Progenitor cell of endocrine pancreas (in vitro differentiated cells): ENCODE measurements around the gene OSER1. TPM values are rescaled to one million over a fixed set of nuclear protein-coding genes. Genes with fewer than 3 reads are reported as not detected.
A peak's percentile ranks its signal among the peaks of the same experiment; 100 is the strongest.
"Not testable (repeated sequence)": the region's sequence is repeated elsewhere in the genome, so short reads cannot be mapped to it uniquely, and the experiment has no call there.

Source experiments
- DNase-seq: peaks from one replicate; pipeline ENCODE4 v3.0.0; 2021; ENCODE audit warnings: low spot score; ENCODE audit not compliant: unreplicated experiment
- H3K27ac Mint-ChIP-seq: 2 replicates; pipeline ENCODE4 v1.8.0; 2021; ENCODE audit warnings: mild to moderate bottlenecking, moderate library complexity, mixed read lengths
- H3K27me3 Mint-ChIP-seq: 2 replicates; pipeline ENCODE4 v1.8.0; 2021; ENCODE audit warnings: mixed read lengths
- H3K36me3 Mint-ChIP-seq: 2 replicates; pipeline ENCODE4 v1.8.0; 2022; ENCODE audit warnings: mixed read lengths; ENCODE audit not compliant: insufficient read depth
- H3K4me1 Mint-ChIP-seq: 2 replicates; pipeline ENCODE4 v1.8.0; 2021; ENCODE audit warnings: low read depth, mixed read lengths
- H3K4me3 Mint-ChIP-seq: 2 replicates; pipeline ENCODE4 v1.8.0; 2021; ENCODE audit warnings: low read depth, mild to moderate bottlenecking, moderate library complexity, mixed read lengths
- H3K9me3 Mint-ChIP-seq: 2 replicates; pipeline ENCODE4 v1.8.0; 2021; ENCODE audit warnings: low read depth, mixed read lengths
- CTCF ChIP-seq: fragments of 200-600 bp; sonication (generic); IDR thresholded peaks from one replicate; pipeline ENCODE4 v1.5.0; 2021; ENCODE audit warnings: antibody characterized with exemption, mild to moderate bottlenecking; ENCODE audit not compliant: unreplicated experiment
- total RNA-seq: library from RNA; stranded (reverse); gene quantifications from 2 replicates; pipeline ENCODE4 v1.2.1, GENCODE V29; 2021

Gene OSER1
- total RNA-seq, 1 donor from 2014 or later = 35.0 TPM

GRCh38 chr20:44199877-44200276 lies 10.7 kb downstream of the OSER1 start:
- Mint-ChIP-seq H3K27me3 (no peaks in the 10 kb centered on the region), H3K36me3 (peaks cover 28% of the 10 kb centered on the region), H3K9me3 (no peaks in the 10 kb centered on the region), H3K27ac (no peak overlapping the region), H3K4me1 (peaks cover 7% of the 10 kb centered on the region), H3K4me3 (no peak overlapping the region)
- no peak for DNase-seq
- no peak for TF ChIP-seq CTCF

GRCh38 chr20:44198872-44199271 lies 11.7 kb downstream of the OSER1 start:
- peaks cover 27% of the 10 kb centered on the region for H3K36me3 Mint-ChIP-seq
- peaks cover 2% of the 10 kb centered on the region for H3K4me1 Mint-ChIP-seq
- H3K27me3 Mint-ChIP-seq = no peaks in the 10 kb centered on the region
- no peak for TF ChIP-seq CTCF
- no peak overlapping the region for H3K4me3 Mint-ChIP-seq
- H3K27ac Mint-ChIP-seq = no peak overlapping the region
- DNase-seq = no peak
- H3K9me3 Mint-ChIP-seq = no peaks in the 10 kb centered on the region

- Mint-ChIP-seq H3K4me3 (no peak overlapping the region), H3K4me1 (peaks cover 2% of the 10 kb centered on the region), H3K36me3 (peaks cover 22% of the 10 kb centered on the region), H3K27ac (no peak overlapping the region), H3K9me3 (no peaks in the 10 kb centered on the region), H3K27me3 (peaks cover 4% of the 10 kb centered on the region)
- no peak for TF ChIP-seq CTCF
- DNase-seq = no peak
Observed at GRCh38 chr20:44196271-44196670, 14.3 kb downstream of the OSER1 start.

GRCh38 chr20:44195605-44196004 lies 15.0 kb downstream of the OSER1 start:
- Mint-ChIP-seq H3K4me3 (no peak overlapping the region), H3K4me1 (peaks cover 2% of the 10 kb centered on the region), H3K9me3 (no peaks in the 10 kb centered on the region), H3K27me3 (peaks cover 4% of the 10 kb centered on the region), H3K27ac (no peak overlapping the region), H3K36me3 (peaks cover 21% of the 10 kb centered on the region)
- no peak for DNase-seq
- TF ChIP-seq CTCF = no peak

- no peak for DNase-seq
- peaks cover 8% of the 10 kb centered on the region for H3K36me3 Mint-ChIP-seq
- H3K4me3 Mint-ChIP-seq = no peak overlapping the region
- TF ChIP-seq CTCF = no peak
- peaks cover 8% of the 10 kb centered on the region for H3K27me3 Mint-ChIP-seq
- no peaks in the 10 kb centered on the region for H3K9me3 Mint-ChIP-seq
- peaks cover 2% of the 10 kb centered on the region for H3K4me1 Mint-ChIP-seq
- H3K27ac Mint-ChIP-seq = peak overlapping the region; percentile 2
Observed at GRCh38 chr20:44193801-44194200, 16.8 kb downstream of the OSER1 start.

- H3K9me3 Mint-ChIP-seq, H3K4me3 Mint-ChIP-seq, H3K36me3 Mint-ChIP-seq, H3K27ac Mint-ChIP-seq, DNase-seq: not testable (repeated sequence)
- Mint-ChIP-seq H3K27me3 (peaks cover 20% of the 10 kb centered on the region), H3K4me1 (peaks cover 12% of the 10 kb centered on the region)
Observed at GRCh38 chr20:44191640-44192039, 18.9 kb downstream of the OSER1 start.
